ENCODE data around the gene CD207. TPM values are rescaled to one million over a fixed set of nuclear protein-coding genes. Genes with fewer than 3 reads are reported as not detected.
"Not testable (repeated sequence)": the region's sequence is repeated elsewhere in the genome, so short reads cannot be mapped to it uniquely, and the experiment has no call there.

CD207 gene
- total RNA-seq = not detected

DNA sequence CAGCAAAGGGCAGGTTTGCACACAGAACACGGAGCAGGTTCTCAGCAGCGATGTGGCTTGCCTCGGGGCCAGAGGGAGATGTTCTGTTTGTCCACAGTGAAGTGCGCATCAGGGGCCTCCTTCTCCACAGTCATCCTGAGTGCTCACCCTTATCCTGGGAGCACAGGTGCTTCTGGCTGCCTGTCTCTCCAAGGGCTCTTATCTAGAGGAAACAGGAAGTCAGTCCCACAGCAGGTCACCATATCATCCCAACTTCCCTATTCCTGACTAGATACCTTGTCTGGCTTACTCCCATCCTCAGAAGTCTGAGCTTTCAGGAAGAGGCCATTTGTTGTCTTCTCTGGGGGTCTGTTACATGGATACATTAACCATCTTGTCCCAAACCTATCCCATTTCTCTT is at the start of gene CD207:
Gene CD207, minus strand, starts transcription at position 174 of the 400 bp plus-strand sequence. Its CDS starts 40 bp downstream, at position 134.
- no peak for DNase-seq (ENCODE audit: low spot score)
- H3K27ac ChIP-seq = no peak within 1 kb of the TSS
- TF ChIP-seq, protein P1, sequence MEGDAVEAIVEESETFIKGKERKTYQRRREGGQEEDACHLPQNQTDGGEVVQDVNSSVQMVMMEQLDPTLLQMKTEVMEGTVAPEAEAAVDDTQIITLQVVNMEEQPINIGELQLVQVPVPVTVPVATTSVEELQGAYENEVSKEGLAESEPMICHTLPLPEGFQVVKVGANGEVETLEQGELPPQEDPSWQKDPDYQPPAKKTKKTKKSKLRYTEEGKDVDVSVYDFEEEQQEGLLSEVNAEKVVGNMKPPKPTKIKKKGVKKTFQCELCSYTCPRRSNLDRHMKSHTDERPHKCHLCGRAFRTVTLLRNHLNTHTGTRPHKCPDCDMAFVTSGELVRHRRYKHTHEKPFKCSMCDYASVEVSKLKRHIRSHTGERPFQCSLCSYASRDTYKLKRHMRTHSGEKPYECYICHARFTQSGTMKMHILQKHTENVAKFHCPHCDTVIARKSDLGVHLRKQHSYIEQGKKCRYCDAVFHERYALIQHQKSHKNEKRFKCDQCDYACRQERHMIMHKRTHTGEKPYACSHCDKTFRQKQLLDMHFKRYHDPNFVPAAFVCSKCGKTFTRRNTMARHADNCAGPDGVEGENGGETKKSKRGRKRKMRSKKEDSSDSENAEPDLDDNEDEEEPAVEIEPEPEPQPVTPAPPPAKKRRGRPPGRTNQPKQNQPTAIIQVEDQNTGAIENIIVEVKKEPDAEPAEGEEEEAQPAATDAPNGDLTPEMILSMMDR (IDR thresholded peaks at IDR 0.05) = no peak

DNA sequence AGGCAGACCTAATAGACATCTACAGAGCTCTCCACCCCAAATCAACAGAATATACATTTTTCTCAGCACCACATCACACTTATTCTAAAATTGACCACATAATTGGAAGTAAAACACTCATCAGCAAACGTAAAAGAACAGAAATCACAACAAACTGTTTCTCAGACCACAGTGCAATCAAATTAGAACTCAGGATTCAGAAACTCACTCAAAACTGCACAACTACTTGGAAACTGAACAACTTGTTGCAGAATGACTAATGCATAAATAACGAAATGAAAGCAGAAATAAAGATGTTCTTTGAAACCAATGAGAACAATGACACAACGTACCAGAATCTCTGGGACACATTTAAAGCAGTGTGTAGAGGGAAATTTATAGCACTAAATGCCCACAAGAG is 42.9 kb upstream of the CD207 start:
- not testable (repeated sequence) for DNase-seq (ENCODE audit: low spot score); H3K4me1 ChIP-seq; H3K4me3 ChIP-seq; H3K9me3 ChIP-seq; H3K36me3 ChIP-seq; H3K27me3 ChIP-seq; H3K27ac ChIP-seq

More for the DNA sequence above, at the start of gene CD207:
- no peaks in the 10 kb centered on the region for H3K4me1 ChIP-seq
- no peaks in the 10 kb centered on the region for H3K36me3 ChIP-seq
- no peaks in the 10 kb centered on the region for H3K27me3 ChIP-seq
- no peak within 1 kb of the TSS for H3K4me3 ChIP-seq
- no peaks in the 10 kb centered on the region for H3K9me3 ChIP-seq

DNA sequence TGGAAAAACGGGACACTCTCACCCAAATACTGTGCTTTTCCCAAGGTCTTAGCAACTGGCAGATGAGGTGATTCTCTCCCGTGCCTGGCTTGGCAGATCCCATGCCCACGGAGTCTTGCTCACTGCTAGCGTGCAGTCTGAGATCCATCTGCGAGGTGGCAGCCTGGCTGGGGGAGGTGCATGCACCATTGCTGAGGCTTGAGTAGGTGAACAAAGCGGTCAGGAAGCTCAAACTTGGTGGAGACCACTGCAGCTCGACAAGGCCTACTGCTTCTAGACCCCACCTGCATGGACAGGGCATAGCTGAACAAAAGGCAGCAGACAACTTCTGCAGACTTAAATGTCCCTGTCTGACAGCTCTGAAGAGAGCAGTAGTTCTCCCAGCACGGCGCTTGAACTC is 40.5 kb upstream of the CD207 start:
- not testable (repeated sequence) for H3K36me3 ChIP-seq; H3K27me3 ChIP-seq; H3K27ac ChIP-seq; H3K9me3 ChIP-seq; DNase-seq (ENCODE audit: low spot score); H3K4me1 ChIP-seq; H3K4me3 ChIP-seq

DNA sequence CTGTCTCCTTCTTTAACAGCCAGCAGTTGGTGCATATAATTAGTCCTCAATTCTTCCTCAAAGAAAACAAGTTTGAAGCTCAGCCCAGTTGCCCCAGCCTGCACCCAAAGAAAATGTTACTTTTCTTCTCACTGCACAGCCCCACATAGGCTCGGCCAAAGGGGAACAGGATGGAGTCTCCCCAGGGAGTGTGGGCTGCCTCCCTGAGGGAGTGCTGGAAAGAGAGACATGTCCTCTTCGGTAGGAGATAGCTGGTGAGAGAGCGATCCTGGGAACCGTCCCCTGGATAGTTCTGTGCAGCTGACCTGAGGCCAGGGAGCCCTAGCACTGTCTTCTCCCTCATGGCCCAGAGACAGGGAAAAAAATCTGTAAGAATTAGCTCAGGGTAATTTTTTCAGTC is 37.9 kb upstream of the CD207 start:
- TF ChIP-seq, protein P1 (IDR thresholded peaks at IDR 0.05) = no peak
- H3K27me3 ChIP-seq = peaks cover 2 to 4% of the 10 kb centered on the region in 2 donors
- no peak for DNase-seq (ENCODE audit: low spot score)

DNA sequence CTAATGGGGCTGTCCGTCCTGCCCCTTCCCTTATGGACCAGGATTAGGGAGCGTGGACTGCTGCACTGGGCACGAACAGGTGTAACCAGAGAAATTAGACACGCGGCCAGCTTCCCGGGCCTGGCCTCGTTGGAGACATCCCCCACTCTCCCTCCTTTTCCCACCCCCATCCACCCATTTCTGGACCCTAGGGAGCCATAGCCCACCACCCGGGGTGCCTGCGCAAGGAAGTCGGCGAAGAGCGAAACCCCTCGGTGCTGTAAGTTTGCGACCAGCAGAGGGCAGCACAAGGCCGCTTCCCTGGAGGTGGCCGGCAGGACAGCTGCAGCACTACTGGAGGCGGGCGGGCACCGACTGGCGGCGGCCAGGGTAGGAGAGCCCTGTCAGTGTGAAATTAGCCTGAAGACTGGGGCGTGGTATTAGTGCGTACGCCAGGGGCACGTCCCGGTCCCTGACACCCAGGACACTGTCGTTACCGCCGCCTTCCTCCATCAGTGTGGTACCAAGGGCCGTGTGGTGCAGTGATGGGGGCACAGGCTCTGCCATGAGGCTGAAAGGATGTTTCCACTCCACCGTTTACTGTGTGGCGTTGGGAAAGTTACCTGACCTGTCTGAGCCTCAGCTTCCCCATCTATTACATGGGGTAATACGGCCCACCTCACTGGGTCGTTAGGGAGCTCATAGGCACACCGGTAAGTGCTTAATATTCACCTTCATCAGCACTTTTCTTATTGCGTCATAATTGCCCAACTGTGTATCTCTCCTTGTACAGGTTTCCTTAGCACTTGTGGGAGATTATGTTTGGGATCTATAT is 36.0 kb upstream of the CD207 start:
- Histone ChIP-seq H3K27ac (no peak overlapping the region), H3K36me3 (no peaks in the 10 kb centered on the region), H3K4me1 (peaks cover 0 to 10% of the 10 kb centered on the region in 2 donors), H3K27me3 (peaks cover 2 to 4% of the 10 kb centered on the region in 2 donors), H3K4me3 (peak overlapping the region in 1 of 2 donors; percentile 19), H3K9me3 (no peaks in the 10 kb centered on the region)
- DNase-seq (ENCODE audit: low spot score) = peak; percentile 77
- TF ChIP-seq, protein P1 (IDR thresholded peaks at IDR 0.05) = peak; percentile 56 to 97

More for the DNA sequence above, 37.9 kb upstream of the CD207 start:
- H3K27ac ChIP-seq = no peak overlapping the region
- H3K36me3 ChIP-seq = no peaks in the 10 kb centered on the region
- peaks cover 0 to 10% of the 10 kb centered on the region in 2 donors for H3K4me1 ChIP-seq
- H3K9me3 ChIP-seq = no peaks in the 10 kb centered on the region
- no peak overlapping the region for H3K4me3 ChIP-seq

DNA sequence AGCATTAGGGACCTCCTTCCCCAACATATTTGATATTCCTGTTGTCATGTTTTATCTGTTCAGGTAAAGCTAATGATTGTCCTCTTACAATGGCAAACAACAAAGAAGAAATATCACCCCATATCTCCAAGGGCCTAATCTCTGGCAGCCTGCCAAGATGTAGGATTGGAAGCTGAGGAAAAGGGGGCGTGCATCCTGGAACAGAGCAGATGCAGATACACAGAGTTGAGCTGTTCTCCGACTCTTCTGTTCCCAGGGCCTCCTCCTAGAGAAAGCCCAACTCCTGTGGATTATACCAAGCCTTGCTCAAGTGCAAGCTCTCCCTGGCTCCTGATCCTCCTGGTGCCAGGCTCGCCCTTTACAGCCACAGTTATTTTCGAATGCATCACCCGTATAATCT is 35.2 kb upstream of the CD207 start:
- H3K36me3 ChIP-seq = no peaks in the 10 kb centered on the region
- H3K4me1 ChIP-seq = peaks cover 0 to 10% of the 10 kb centered on the region in 2 donors
- peaks cover 2 to 4% of the 10 kb centered on the region in 2 donors for H3K27me3 ChIP-seq
- H3K27ac ChIP-seq = no peak overlapping the region
- DNase-seq (ENCODE audit: low spot score) = peak; percentile 51
- no peaks in the 10 kb centered on the region for H3K9me3 ChIP-seq
- TF ChIP-seq, protein P1 (IDR thresholded peaks at IDR 0.05) = no peak
- no peak overlapping the region for H3K4me3 ChIP-seq

All from right atrium auricular region (tissue), 2 donors.